Gastroesophageal sphincter (tissue), 4 donors: ENCODE results near the gene TNFSF10. TPM values are rescaled to one million over a fixed set of nuclear protein-coding genes. Genes with fewer than 3 reads are reported as not detected.
A peak's percentile ranks its signal among the peaks of the same experiment; 100 is the strongest.
"Not testable (repeated sequence)": the region's sequence is repeated elsewhere in the genome, so short reads cannot be mapped to it uniquely, and the experiment has no call there.

ENCODE experiments used
- ATAC-seq: fragments of 150-250 bp; one replicate; pipeline ENCODE4 v1.9.1; 2016; ENCODE audit warnings: mild to moderate bottlenecking, moderate library complexity
- H3K27ac ChIP-seq, 4 donors: fragments of 200-600 bp; sonication (generic) in 3 of 4; 1 replicate in 3 of 4; 2 replicates in 1 of 4; pipeline ENCODE4 v1.5.1; 2016 to 2019
- H3K27me3 ChIP-seq: fragments of 200-600 bp; sonication (generic); one replicate; pipeline ENCODE4 v1.5.1; 2019
- H3K36me3 ChIP-seq, 2 donors: fragments of 200-600 bp; sonication (generic); one replicate each; pipeline ENCODE4 v1.5.1; 2019; ENCODE audit warnings: control low read depth in 1 of 2
- H3K4me1 ChIP-seq, 3 donors: fragments of 200-600 bp; sonication (generic); 1 replicate in 2 of 3; 2 replicates in 1 of 3; pipeline ENCODE4 v1.5.1; 2016 to 2019; ENCODE audit warnings: control low read depth in 2 of 3
- H3K4me3 ChIP-seq, 2 donors: fragments of 200-600 bp; sonication (generic); one replicate each; pipeline ENCODE4 v1.5.1; 2019; ENCODE audit warnings: mild to moderate bottlenecking in 1 of 2, moderate library complexity in 1 of 2
- H3K9me3 ChIP-seq, 3 donors: fragments of 200-600 bp; sonication (generic); one replicate each; pipeline ENCODE4 v1.5.1; 2017 to 2019; ENCODE audit warnings: control low read depth in 2 of 3
- EP300 ChIP-seq: sonication (generic); formaldehyde crosslinking; IDR thresholded peaks from one replicate; pipeline ENCODE4 v1.6.1; 2017; ENCODE audit warnings: antibody characterized with exemption, mild to moderate bottlenecking
- POLR2A ChIP-seq, 2 donors: fragments of 450-650 bp; IDR thresholded peaks; one replicate each; pipeline ENCODE4 v1.6.1; 2017; ENCODE audit warnings: antibody characterized with exemption in 2 of 2, mild to moderate bottlenecking in 2 of 2, moderate library complexity in 1 of 2
- POLR2AphosphoS5 ChIP-seq: sonication (generic); formaldehyde crosslinking; IDR thresholded peaks from one replicate; pipeline ENCODE4 v1.6.1; 2017; ENCODE audit warnings: antibody characterized with exemption
- WGBS, 2 donors: methylation state at CpG; one replicate each; pipeline ENCODE4 v1.1.5; 2018; ENCODE audit warnings: low coverage in 1 of 2; 5-methylcytosine and 5-hydroxymethylcytosine counted together
- total RNA-seq, 4 donors: library from RNA; depleted of rRNA; stranded (reverse); fragments of >200 nt; gene quantifications; one replicate each; pipeline ENCODE4 v1.1.0, GENCODE V29; 2016
- TF ChIP-seq, protein P1 (sequence below), 4 experiments: fragments of 200-600 bp in 2 of 4; fragments of 450-650 bp in 2 of 4; sonication (generic) in 1 of 4; IDR thresholded peaks; one replicate each; pipeline ENCODE4 v1.5.1; 2017 to 2019; ENCODE audit warnings: antibody characterized with exemption in 4 of 4, mild to moderate bottlenecking in 2 of 4, moderate library complexity in 2 of 4

TNFSF10 gene
- total RNA-seq, 4 donors from 2014 or later, result 21.5 to 32.3 (median 27.1) TPM

DNA sequence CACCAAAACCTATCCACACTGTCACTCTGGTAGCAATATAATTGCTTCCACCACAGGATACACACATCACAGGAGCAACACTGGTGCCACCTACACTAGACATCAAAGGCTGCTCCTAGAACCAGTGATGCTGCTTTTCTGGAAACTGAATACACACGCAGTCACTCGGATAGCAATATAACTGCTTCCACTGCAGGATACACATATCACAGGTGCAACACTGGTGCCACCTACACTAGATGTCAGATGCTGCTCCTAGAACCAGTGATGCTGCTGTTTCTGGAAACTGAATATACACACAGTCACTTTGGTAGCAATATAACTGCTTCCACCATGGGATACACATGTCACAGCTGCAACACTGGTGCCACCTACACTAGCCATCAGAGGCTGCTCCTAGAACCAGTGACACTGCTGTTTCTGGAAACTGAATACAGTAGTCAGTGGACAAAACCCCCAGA, 6.9 kb upstream of the TNFSF10 start:
- no peaks in the 10 kb centered on the region for H3K4me1 ChIP-seq
- no peaks in the 10 kb centered on the region for H3K9me3 ChIP-seq
- 86% methylated on average over 2 of the region's 2 CpGs; no CpG with 5 or more reads in 1 of the 2 donors for WGBS, 2 donors
- ATAC-seq, result peak; percentile 7
- TF ChIP-seq EP300, result no peak
- TF ChIP-seq, protein P1, sequence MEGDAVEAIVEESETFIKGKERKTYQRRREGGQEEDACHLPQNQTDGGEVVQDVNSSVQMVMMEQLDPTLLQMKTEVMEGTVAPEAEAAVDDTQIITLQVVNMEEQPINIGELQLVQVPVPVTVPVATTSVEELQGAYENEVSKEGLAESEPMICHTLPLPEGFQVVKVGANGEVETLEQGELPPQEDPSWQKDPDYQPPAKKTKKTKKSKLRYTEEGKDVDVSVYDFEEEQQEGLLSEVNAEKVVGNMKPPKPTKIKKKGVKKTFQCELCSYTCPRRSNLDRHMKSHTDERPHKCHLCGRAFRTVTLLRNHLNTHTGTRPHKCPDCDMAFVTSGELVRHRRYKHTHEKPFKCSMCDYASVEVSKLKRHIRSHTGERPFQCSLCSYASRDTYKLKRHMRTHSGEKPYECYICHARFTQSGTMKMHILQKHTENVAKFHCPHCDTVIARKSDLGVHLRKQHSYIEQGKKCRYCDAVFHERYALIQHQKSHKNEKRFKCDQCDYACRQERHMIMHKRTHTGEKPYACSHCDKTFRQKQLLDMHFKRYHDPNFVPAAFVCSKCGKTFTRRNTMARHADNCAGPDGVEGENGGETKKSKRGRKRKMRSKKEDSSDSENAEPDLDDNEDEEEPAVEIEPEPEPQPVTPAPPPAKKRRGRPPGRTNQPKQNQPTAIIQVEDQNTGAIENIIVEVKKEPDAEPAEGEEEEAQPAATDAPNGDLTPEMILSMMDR (IDR thresholded peaks at IDR 0.05), result no peak
- TF ChIP-seq POLR2AphosphoS5, result no peak
- no peak for TF ChIP-seq POLR2A (IDR thresholded peaks at IDR 0.05)
- no peaks in the 10 kb centered on the region for H3K36me3 ChIP-seq
- no peak overlapping the region for H3K27ac ChIP-seq
- H3K4me3 ChIP-seq, result no peak overlapping the region
- no peaks in the 10 kb centered on the region for H3K27me3 ChIP-seq

DNA sequence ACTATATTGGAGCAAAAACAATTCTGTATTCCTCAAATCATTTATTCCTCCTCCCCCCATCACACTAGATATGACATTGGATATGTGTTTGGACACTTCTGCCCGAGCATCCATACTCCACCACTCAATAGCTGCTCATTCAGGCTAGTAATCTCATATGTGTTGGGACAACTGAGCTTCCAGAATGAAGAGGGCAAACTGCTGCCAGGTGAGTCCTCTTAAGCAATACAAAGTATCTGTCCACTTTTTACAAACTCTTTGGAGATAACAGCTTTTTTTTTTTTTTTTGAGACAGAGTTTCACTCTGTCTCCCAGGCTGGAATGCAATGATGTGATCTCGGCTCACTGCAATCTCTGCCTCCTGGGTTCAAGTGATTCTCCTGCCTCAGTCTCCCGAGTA, 5.4 kb upstream of the TNFSF10 start:
- Histone ChIP-seq H3K4me1 (peaks cover 0 to 8% (median 0%) of the 10 kb centered on the region in 3 donors), H3K27me3 (no peaks in the 10 kb centered on the region), H3K9me3 (no peaks in the 10 kb centered on the region), H3K27ac (no peak overlapping the region), H3K4me3 (no peak overlapping the region), H3K36me3 (no peaks in the 10 kb centered on the region)
- no peak for TF ChIP-seq POLR2AphosphoS5
- TF ChIP-seq POLR2A (IDR thresholded peaks at IDR 0.05), result no peak
- TF ChIP-seq, protein P1 (IDR thresholded peaks at IDR 0.05), result no peak
- no peak for TF ChIP-seq EP300
- no peak for ATAC-seq
- 86 to 100% methylated on average over 2 to 3 of the region's 3 CpGs for WGBS, 2 donors

DNA sequence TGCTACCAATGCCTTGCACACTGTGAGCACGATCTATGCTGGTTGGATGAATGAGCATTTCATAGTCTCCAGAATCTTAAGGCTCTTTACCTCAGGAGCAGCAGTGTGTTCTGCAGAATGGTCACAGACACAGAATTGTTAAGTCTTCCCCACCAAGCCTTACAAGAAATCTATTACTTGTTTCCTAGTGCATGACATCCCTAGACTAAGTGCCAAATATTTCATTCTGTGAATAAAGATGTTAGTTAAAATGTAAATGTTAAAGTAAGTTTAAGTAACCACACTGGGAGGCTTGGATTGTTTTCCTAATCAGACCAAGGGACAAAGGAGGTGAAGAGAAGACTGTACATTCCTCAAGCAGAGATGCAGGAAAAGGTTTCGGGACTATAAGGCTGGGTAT, 4.1 kb upstream of the TNFSF10 start:
- Histone ChIP-seq H3K27me3 (no peaks in the 10 kb centered on the region), H3K4me1 (peaks cover 0 to 9% (median 0%) of the 10 kb centered on the region in 3 donors), H3K4me3 (no peak overlapping the region), H3K9me3 (no peaks in the 10 kb centered on the region), H3K36me3 (no peaks in the 10 kb centered on the region), H3K27ac (no peak overlapping the region)
- TF ChIP-seq, protein P1 (IDR thresholded peaks at IDR 0.05), result no peak
- TF ChIP-seq EP300 (no peak), POLR2A (IDR thresholded peaks at IDR 0.05) (no peak), POLR2AphosphoS5 (no peak)
- WGBS, 2 donors, result 79 to 86% methylated on average over 1 to 2 of the region's 2 CpGs
- no peak for ATAC-seq

DNA sequence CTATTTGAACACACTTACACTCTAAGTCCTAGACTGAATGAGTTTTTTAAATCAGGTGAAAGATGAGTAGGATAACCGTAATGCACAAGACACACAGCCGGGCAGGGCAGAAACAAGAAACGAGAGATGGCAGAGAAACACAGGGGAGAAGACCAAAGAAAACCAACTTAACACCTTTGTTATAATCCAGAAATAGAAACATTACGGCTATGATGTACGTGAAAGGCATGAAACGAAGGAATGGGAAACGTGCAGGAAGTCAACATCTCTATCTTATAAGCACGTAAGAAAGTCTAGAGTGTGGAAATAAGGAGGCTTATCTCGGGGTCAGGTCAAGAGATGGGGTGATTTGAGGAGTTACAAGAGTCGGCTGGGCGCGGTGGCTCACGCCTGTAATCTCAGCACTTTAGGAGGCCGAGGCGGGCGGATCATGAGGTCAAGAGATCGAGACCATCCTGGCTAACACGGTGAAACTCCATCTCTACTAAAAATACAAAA, 1.9 kb upstream of the TNFSF10 start:
- 90 to 92% methylated on average over 6 to 16 of the region's 18 CpGs for WGBS, 2 donors
- H3K9me3 ChIP-seq, result no peaks in the 10 kb centered on the region
- no peaks in the 10 kb centered on the region for H3K36me3 ChIP-seq
- no peak overlapping the region for H3K4me3 ChIP-seq
- TF ChIP-seq POLR2AphosphoS5 (no peak), EP300 (no peak), POLR2A (IDR thresholded peaks at IDR 0.05) (no peak)
- TF ChIP-seq, protein P1 (IDR thresholded peaks at IDR 0.05), result no peak
- H3K27me3 ChIP-seq, result no peaks in the 10 kb centered on the region
- H3K4me1 ChIP-seq, result peaks cover 0 to 13% (median 0%) of the 10 kb centered on the region in 3 donors
- H3K27ac ChIP-seq, result no peak overlapping the region
- ATAC-seq, result no peak

DNA sequence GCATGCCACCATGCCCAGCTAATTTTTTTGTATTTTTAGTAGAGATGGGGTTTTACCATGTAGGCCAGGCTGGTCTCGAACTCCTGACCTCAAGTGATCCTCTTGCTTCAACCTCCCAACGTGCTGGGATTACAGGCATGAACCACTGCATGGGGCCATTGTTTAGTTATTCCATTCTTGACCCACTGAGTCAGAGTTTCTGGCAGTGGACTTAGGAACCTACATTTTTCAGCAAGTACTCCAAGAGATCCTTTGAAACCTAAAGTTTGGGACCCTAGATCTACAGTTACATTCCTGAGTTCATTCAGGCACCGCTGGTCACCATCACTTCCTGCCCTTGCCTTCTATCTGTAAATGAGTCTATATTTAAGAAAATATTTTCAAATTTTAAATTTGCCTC, 1.4 kb upstream of the TNFSF10 start:
- H3K36me3 ChIP-seq, result no peaks in the 10 kb centered on the region
- ATAC-seq, result no peak
- no peak for TF ChIP-seq POLR2AphosphoS5
- TF ChIP-seq, protein P1 (IDR thresholded peaks at IDR 0.05), result no peak
- TF ChIP-seq POLR2A (IDR thresholded peaks at IDR 0.05), result no peak
- TF ChIP-seq EP300, result no peak
- peak overlapping the region in 1 of 4 donors; percentile 80 for H3K27ac ChIP-seq
- no peaks in the 10 kb centered on the region for H3K27me3 ChIP-seq
- H3K4me3 ChIP-seq, result no peak overlapping the region
- 42 to 54% methylated on average over 2 of the region's 3 CpGs for WGBS, 2 donors
- peaks cover 0 to 18% (median 0%) of the 10 kb centered on the region in 3 donors for H3K4me1 ChIP-seq
- H3K9me3 ChIP-seq, result no peaks in the 10 kb centered on the region

DNA sequence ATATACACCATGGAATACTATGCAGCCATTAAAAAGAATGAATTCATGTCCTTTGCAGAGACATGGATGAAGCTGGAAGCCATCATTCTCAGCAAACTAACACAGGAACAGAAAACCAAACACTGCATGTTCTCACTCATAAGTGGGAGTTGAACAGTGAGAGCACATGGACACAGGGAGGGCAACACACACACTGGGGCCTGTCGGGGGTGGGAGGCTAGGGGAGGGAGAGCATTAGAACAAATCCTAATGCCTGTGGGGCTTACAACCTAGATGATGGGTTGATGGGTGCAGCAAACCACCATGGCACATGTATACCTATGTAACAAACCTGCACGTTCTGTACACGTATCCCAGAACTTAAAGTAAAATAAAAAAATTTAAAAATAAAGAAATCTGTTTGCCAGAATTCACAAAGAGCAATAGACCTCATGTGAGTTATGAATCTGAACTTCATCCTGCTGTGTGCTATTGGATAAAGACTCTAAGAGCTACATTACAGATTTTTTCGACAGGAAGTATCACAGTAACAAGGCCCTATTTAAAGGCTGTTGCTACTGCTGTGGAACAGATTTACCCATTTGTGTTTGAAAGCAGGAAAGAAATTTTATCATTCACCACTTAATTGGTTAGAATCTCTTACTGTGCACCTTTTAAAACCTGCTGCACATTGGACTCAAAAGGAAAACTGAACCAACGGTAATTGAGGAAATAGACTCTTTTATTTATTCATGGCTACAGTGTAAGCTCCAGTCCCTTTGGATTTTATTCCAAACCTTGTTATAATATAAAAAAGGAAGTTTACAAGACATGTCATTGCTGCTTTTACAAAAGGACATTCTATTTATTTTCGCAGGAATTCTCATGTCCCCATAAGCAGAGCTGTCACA, 1.1 kb downstream of the TNFSF10 start:
- peak overlapping the region; percentile 50 to 54 for H3K4me3 ChIP-seq
- peak overlapping the region; percentile 26 to 80 (median 55) for H3K27ac ChIP-seq
- H3K36me3 ChIP-seq, H3K27me3 ChIP-seq, H3K9me3 ChIP-seq, ATAC-seq: not testable (repeated sequence)
- 48 to 54% methylated on average over 5 to 6 of the region's 6 CpGs for WGBS, 2 donors
- H3K4me1 ChIP-seq, result peaks cover 2 to 42% (median 2%) of the 10 kb centered on the region in 3 donors
